KMS-11 (cell line): ENCODE measurements around the gene SMTNL2.

Experiments
- H2AFZ ChIP-seq: fragments of 200-600 bp; sonication (generic); 2 replicates; pipeline ENCODE4 v1.6.1; 2016; ENCODE audit warnings: antibody characterized with exemption, mixed run types, low read depth
- H3K27ac ChIP-seq: fragments of 200-600 bp; sonication (generic); 2 replicates; pipeline ENCODE4 v1.6.1; 2016; ENCODE audit warnings: mild to moderate bottlenecking, mixed run types
- H3K27me3 ChIP-seq: fragments of 200-600 bp; sonication (generic); 2 replicates; pipeline ENCODE4 v1.6.1; 2017; ENCODE audit warnings: mild to moderate bottlenecking, low read depth, mixed run types, moderate library complexity; ENCODE audit not compliant: insufficient read depth
- H3K36me3 ChIP-seq: fragments of 200-600 bp; sonication (generic); 2 replicates; pipeline ENCODE4 v1.6.1; 2017; ENCODE audit warnings: mild to moderate bottlenecking, mixed run types; ENCODE audit not compliant: insufficient read depth
- H3K4me1 ChIP-seq: fragments of 200-600 bp; sonication (generic); 2 replicates; pipeline ENCODE4 v1.6.1; 2016; ENCODE audit warnings: mild to moderate bottlenecking, low read depth, mixed run types; ENCODE audit not compliant: poor library complexity, severe bottlenecking
- H3K4me2 ChIP-seq: fragments of 200-600 bp; sonication (generic); 2 replicates; pipeline ENCODE4 v1.7.0; 2016; ENCODE audit warnings: mild to moderate bottlenecking, mixed run types
- H3K4me3 ChIP-seq: fragments of 200-600 bp; sonication (generic); IDR thresholded peaks from 2 replicates; pipeline ENCODE4 v1.6.1; 2017; ENCODE audit warnings: low read depth, low read length, mixed read lengths; ENCODE audit not compliant: insufficient read depth
- H3K79me2 ChIP-seq: fragments of 200-600 bp; sonication (generic); 2 replicates; pipeline ENCODE4 v1.6.1; 2016; ENCODE audit warnings: low read depth, mixed run types; ENCODE audit not compliant: insufficient read depth
- H3K9ac ChIP-seq: fragments of 200-600 bp; sonication (generic); 2 replicates; pipeline ENCODE4 v1.6.1; 2016; ENCODE audit warnings: mild to moderate bottlenecking, mixed run types
- H4K20me1 ChIP-seq: fragments of 200-600 bp; sonication (generic); 2 replicates; pipeline ENCODE4 v1.6.1; 2016; ENCODE audit warnings: mild to moderate bottlenecking, mixed run types; ENCODE audit not compliant: insufficient read depth
- CTCF ChIP-seq: fragments of 200-600 bp; sonication (generic); conservative IDR thresholded peaks from 2 replicates; pipeline ENCODE4 v1.6.1; 2017; ENCODE audit warnings: low read depth, mild to moderate bottlenecking, antibody characterized with exemption, low read length, moderate library complexity, mixed read lengths

SMTNL2 gene

DNA sequence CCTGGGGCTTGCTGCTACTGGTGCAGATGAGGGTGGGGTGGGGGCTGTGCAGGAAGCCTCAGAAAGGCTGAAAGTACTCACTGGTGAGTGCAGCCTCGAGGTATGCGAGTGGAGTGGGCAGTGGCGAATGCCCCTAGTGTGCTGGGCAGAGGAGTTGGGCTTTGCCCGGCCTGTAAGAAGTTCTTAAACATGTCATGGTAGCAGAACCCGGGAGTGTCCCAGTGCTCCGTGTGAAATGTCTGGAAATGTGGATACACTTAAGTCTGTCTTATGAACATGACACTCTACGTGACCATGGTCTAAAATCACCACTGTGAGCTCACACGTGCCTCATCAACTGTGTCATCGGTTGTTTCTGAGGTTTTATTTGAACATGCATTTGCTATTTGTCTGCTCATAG is 1.7 kb downstream of the SMTNL2 start:
- Histone ChIP-seq H3K79me2 (no peaks in the 10 kb centered on the region), H4K20me1 (no peaks in the 10 kb centered on the region), H3K27ac (no peak overlapping the region), H3K4me2 (no peak overlapping the region), H3K27me3 (peaks cover 44% of the 10 kb centered on the region), H3K9ac (no peak overlapping the region), H2AFZ (no peak overlapping the region), H3K36me3 (no peaks in the 10 kb centered on the region), H3K4me1 (no peaks in the 10 kb centered on the region), H3K4me3 (no peak overlapping the region)
- TF ChIP-seq CTCF = no peak

- no peak for TF ChIP-seq CTCF
- no peaks in the 10 kb centered on the region for H4K20me1 ChIP-seq
- no peaks in the 10 kb centered on the region for H3K4me1 ChIP-seq
- no peak overlapping the region for H3K27ac ChIP-seq
- H3K27me3 ChIP-seq = peaks cover 44% of the 10 kb centered on the region
- no peaks in the 10 kb centered on the region for H3K79me2 ChIP-seq
- H2AFZ ChIP-seq = no peak overlapping the region
- H3K9ac ChIP-seq = no peak overlapping the region
- no peak overlapping the region for H3K4me2 ChIP-seq
- no peaks in the 10 kb centered on the region for H3K36me3 ChIP-seq
- H3K4me3 ChIP-seq = no peak overlapping the region
Measured at GRCh38 chr17:4587195-4587594, 2.9 kb downstream of the SMTNL2 start.

GRCh38 chr17:4587803-4588202 is 3.5 kb downstream of the SMTNL2 start:
- H3K27me3 ChIP-seq = peaks cover 46% of the 10 kb centered on the region
- H3K9ac ChIP-seq = no peak overlapping the region
- no peak for TF ChIP-seq CTCF
- H3K36me3 ChIP-seq = no peaks in the 10 kb centered on the region
- H3K4me3 ChIP-seq = no peak overlapping the region
- H2AFZ ChIP-seq = no peak overlapping the region
- no peak overlapping the region for H3K4me2 ChIP-seq
- no peaks in the 10 kb centered on the region for H3K79me2 ChIP-seq
- no peaks in the 10 kb centered on the region for H4K20me1 ChIP-seq
- H3K4me1 ChIP-seq = no peaks in the 10 kb centered on the region
- H3K27ac ChIP-seq = no peak overlapping the region

GRCh38 chr17:4588391-4588790 is 4.1 kb downstream of the SMTNL2 start:
- Histone ChIP-seq H3K9ac (no peak overlapping the region), H3K4me3 (no peak overlapping the region), H3K4me1 (no peaks in the 10 kb centered on the region), H3K36me3 (no peaks in the 10 kb centered on the region), H3K27ac (no peak overlapping the region), H2AFZ (no peak overlapping the region), H3K27me3 (peaks cover 47% of the 10 kb centered on the region), H3K4me2 (no peak overlapping the region), H4K20me1 (no peaks in the 10 kb centered on the region), H3K79me2 (no peaks in the 10 kb centered on the region)
- no peak for TF ChIP-seq CTCF
